ENCODE measurements around the gene DHX34. TPM values are rescaled to one million over a fixed set of nuclear protein-coding genes. Genes with fewer than 3 reads are reported as not detected.

Gene DHX34
- total and polyA plus RNA-seq, 9 donors, result 2.6 to 21.3 (median 15.3) TPM

GRCh38 chr19:47322058-47322457, 27.1 kb upstream of the DHX34 start:
- no peak for TF ChIP-seq POLR2A (IDR thresholded peaks at IDR 0.05)
- no peak for TF ChIP-seq EP300 (IDR thresholded peaks at IDR 0.05)
- TF ChIP-seq CTCF (IDR thresholded peaks at IDR 0.05), result no peak
- Histone ChIP-seq H3K4me3 (no peak overlapping the region), H3K27me3 (no peaks in the 10 kb centered on the region), H3K27ac (no peak overlapping the region), H3K36me3 (no peaks in the 10 kb centered on the region), H3K4me1 (ENCODE audit: insufficient read depth) (no peaks in the 10 kb centered on the region), H3K9me3 (no peaks in the 10 kb centered on the region)
- 58 to 70% (median 67%) methylated on average over 2 of the region's 2 CpGs for WGBS, 3 donors
- intact Hi-C loops (cut with DNase I), result no loop called here
- DNase-seq, result no peak

GRCh38 chr19:47323409-47323808, 25.7 kb upstream of the DHX34 start:
- Histone ChIP-seq H3K4me1 (ENCODE audit: insufficient read depth) (no peaks in the 10 kb centered on the region), H3K36me3 (no peaks in the 10 kb centered on the region), H3K4me3 (no peak overlapping the region), H3K27ac (no peak overlapping the region), H3K27me3 (no peaks in the 10 kb centered on the region), H3K9me3 (no peaks in the 10 kb centered on the region)
- intact Hi-C loops (cut with DNase I), result no loop called here
- DNase-seq, result no peak
- TF ChIP-seq EP300 (IDR thresholded peaks at IDR 0.05) (no peak), CTCF (IDR thresholded peaks at IDR 0.05) (no peak), POLR2A (IDR thresholded peaks at IDR 0.05) (no peak)
- WGBS, 3 donors, result 60 to 68% (median 64%) methylated on average over 8 of the region's 8 CpGs

- H3K9me3 ChIP-seq, result no peaks in the 10 kb centered on the region
- no peaks in the 10 kb centered on the region for H3K27me3 ChIP-seq
- WGBS, 3 donors, result 72 to 79% (median 73%) methylated on average over 12 of the region's 12 CpGs
- H3K4me3 ChIP-seq, result no peak overlapping the region
- no peak for DNase-seq
- no peaks in the 10 kb centered on the region for H3K4me1 ChIP-seq (ENCODE audit: insufficient read depth)
- intact Hi-C loops (cut with DNase I), result no loop called here
- H3K27ac ChIP-seq, result no peak overlapping the region
- no peaks in the 10 kb centered on the region for H3K36me3 ChIP-seq
- TF ChIP-seq POLR2A (IDR thresholded peaks at IDR 0.05), result no peak
- no peak for TF ChIP-seq EP300 (IDR thresholded peaks at IDR 0.05)
- TF ChIP-seq CTCF (IDR thresholded peaks at IDR 0.05), result no peak
Measured at GRCh38 chr19:47323872-47324271, 25.2 kb upstream of the DHX34 start.

GRCh38 chr19:47324502-47324901, 24.6 kb upstream of the DHX34 start:
- DNase-seq, result no peak
- no peaks in the 10 kb centered on the region for H3K4me1 ChIP-seq (ENCODE audit: insufficient read depth)
- intact Hi-C loops (cut with DNase I), result no loop called here
- no peak for TF ChIP-seq CTCF (IDR thresholded peaks at IDR 0.05)
- no peak for TF ChIP-seq EP300 (IDR thresholded peaks at IDR 0.05)
- no peak overlapping the region for H3K4me3 ChIP-seq
- H3K36me3 ChIP-seq, result no peaks in the 10 kb centered on the region
- WGBS, 3 donors, result 53 to 59% (median 57%) methylated on average over 9 of the region's 9 CpGs
- H3K27ac ChIP-seq, result no peak overlapping the region
- H3K9me3 ChIP-seq, result no peaks in the 10 kb centered on the region
- no peaks in the 10 kb centered on the region for H3K27me3 ChIP-seq

GRCh38 chr19:47330466-47330869, 18.6 kb upstream of the DHX34 start:
- no peak overlapping the region for H3K27ac ChIP-seq
- intact Hi-C loops (cut with DNase I), result no loop called here
- H3K4me3 ChIP-seq, result no peak overlapping the region
- H3K27me3 ChIP-seq, result no peaks in the 10 kb centered on the region
- no peak for DNase-seq
- H3K4me1 ChIP-seq (ENCODE audit: insufficient read depth), result peaks cover 1% of the 10 kb centered on the region
- no peaks in the 10 kb centered on the region for H3K36me3 ChIP-seq
- no peaks in the 10 kb centered on the region for H3K9me3 ChIP-seq
- TF ChIP-seq POLR2A (IDR thresholded peaks at IDR 0.05) (no peak), EP300 (IDR thresholded peaks at IDR 0.05) (no peak), CTCF (IDR thresholded peaks at IDR 0.05) (no peak)
- WGBS, 3 donors, result 8 to 27% (median 8%) methylated on average over 9 of the region's 9 CpGs

All from ovary (tissue), 9 donors.